GM18951 (cell line): Measurements from ENCODE around the gene E2F7.
A peak's percentile ranks its signal among the peaks of the same experiment; 100 is the strongest.
"Not testable (repeated sequence)": the region's sequence is repeated elsewhere in the genome, so short reads cannot be mapped to it uniquely, and the experiment has no call there.

ENCODE experiments used
- POLR2A ChIP-seq: IDR thresholded peaks from 4 replicates; pipeline ENCODE4 v1.6.1; 2011; ENCODE audit warnings: mild to moderate bottlenecking; ENCODE audit not compliant: insufficient read length, insufficient read depth; ENCODE audit errors: extremely low read depth
- in situ Hi-C: fragments of 300-500 bp; cut with MboI; formaldehyde crosslinking; loops from one replicate; pipeline ENCODE4 v1.12.0; 2022; ENCODE audit warnings: low sequenced_read_pairs, mixed read lengths, inconsistent platforms; ENCODE audit not compliant: unreplicated experiment

E2F7 gene

GRCh38 chr12:77065361-77066204 lies at the start of gene E2F7:
Gene E2F7 (minus strand): TSS chr12:77065569. CDS start chr12:77064635, 934 bp downstream.
- in situ Hi-C loops = loop anchor here (25.0 kb wide), 1 partner anchor 622 kb away; no protein-coding TSS in a partner anchor

GRCh38 chr12:77113971-77114370 lies 48.6 kb upstream of the E2F7 start:
- in situ Hi-C loops = no loop called here
- TF ChIP-seq POLR2A = no peak

More at GRCh38 chr12:77065361-77066204, at the start of gene E2F7:
- TF ChIP-seq POLR2A = peak; percentile 93

- TF ChIP-seq POLR2A = no peak
- in situ Hi-C loops = no loop called here
Observed at GRCh38 chr12:77108707-77109106, 43.3 kb upstream of the E2F7 start.

GRCh38 chr12:77107121-77107520 lies 41.8 kb upstream of the E2F7 start:
- TF ChIP-seq POLR2A = no peak
- in situ Hi-C loops = no loop called here

GRCh38 chr12:77104792-77105191 lies 39.4 kb upstream of the E2F7 start:
- in situ Hi-C loops = no loop called here
- no peak for TF ChIP-seq POLR2A

- in situ Hi-C loops = no loop called here
- no peak for TF ChIP-seq POLR2A
Observed at GRCh38 chr12:77104286-77104685, 38.9 kb upstream of the E2F7 start.

GRCh38 chr12:77102691-77103090 lies 37.3 kb upstream of the E2F7 start:
- in situ Hi-C loops = no loop called here
- TF ChIP-seq POLR2A = no peak

GRCh38 chr12:77102123-77102522 lies 36.8 kb upstream of the E2F7 start:
- in situ Hi-C loops = no loop called here
- no peak for TF ChIP-seq POLR2A

GRCh38 chr12:77099799-77100198 lies 34.4 kb upstream of the E2F7 start:
- no peak for TF ChIP-seq POLR2A
- in situ Hi-C loops = no loop called here

- TF ChIP-seq POLR2A = no peak
- in situ Hi-C loops = no loop called here
Observed at GRCh38 chr12:77097846-77098245, 32.5 kb upstream of the E2F7 start.

- in situ Hi-C loops = not testable (repeated sequence)
Observed at GRCh38 chr12:77092227-77092626, 26.9 kb upstream of the E2F7 start.

GRCh38 chr12:77089686-77090220 lies 24.4 kb upstream of the E2F7 start:
- in situ Hi-C loops = no loop called here
- no peak for TF ChIP-seq POLR2A

- TF ChIP-seq POLR2A = no peak
- in situ Hi-C loops = no loop called here
Observed at GRCh38 chr12:77087427-77087826, 22.1 kb upstream of the E2F7 start.

GRCh38 chr12:77082021-77082420 lies 16.7 kb upstream of the E2F7 start:
- in situ Hi-C loops = no loop called here

More at GRCh38 chr12:77082021-77082420, 16.7 kb upstream of the E2F7 start:
- TF ChIP-seq POLR2A = no peak
